ENCODE measurements around the gene REXO4. TPM values are rescaled to one million over a fixed set of nuclear protein-coding genes. Genes with fewer than 3 reads are reported as not detected.
A peak's percentile ranks its signal among the peaks of the same experiment; 100 is the strongest.

The REXO4 gene
- total and polyA plus RNA-seq, 2 of the 13 experiments (the other 11 are each of a cell fraction or from before 2014, with no cell fraction given): 18.5 to 30.4 TPM

- TF ChIP-seq ZXDC (CRISPR knock-in tag; IDR thresholded peaks at IDR 0.05) (no peak), PATZ1 (CRISPR knock-in tag; IDR thresholded peaks at IDR 0.05) (peak; percentile 83), ZBTB37 (CRISPR knock-in tag; IDR thresholded peaks at IDR 0.05) (no peak), ZFX (CRISPR knock-in tag; IDR thresholded peaks at IDR 0.05; ENCODE audit: low read depth) (peak; percentile 32; the same call in 1 of the 2 replicates), ZNF883 (CRISPR knock-in tag; IDR thresholded peaks at IDR 0.05; ENCODE audit: not compliant biosample characterization) (no peak), HDAC1 (CRISPR knock-in tag; IDR thresholded peaks at IDR 0.05) (peak; percentile 66), CTCF (CRISPR knock-in tag; IDR thresholded peaks at IDR 0.05) (peak; percentile 45), ZMAT5 (CRISPR knock-in tag; IDR thresholded peaks at IDR 0.05; ENCODE audit: borderline replicate concordance, low read depth) (no peak), WIZ (CRISPR knock-in tag; IDR thresholded peaks at IDR 0.05) (no peak), KDM1A (CRISPR knock-in tag; IDR thresholded peaks at IDR 0.05) (no peak), ZSCAN21 (CRISPR knock-in tag; IDR thresholded peaks at IDR 0.05; ENCODE audit: borderline replicate concordance) (0 out of 2 replicates have a peak, but pooled peaks have one; percentile 21), HOMEZ (CRISPR knock-in tag; IDR thresholded peaks at IDR 0.05; ENCODE audit: low read depth) (no peak), RXRA (CRISPR knock-in tag; IDR thresholded peaks at IDR 0.05) (0 out of 2 replicates have a peak, but pooled peaks have one; percentile 46), ZSCAN12 (CRISPR knock-in tag; IDR thresholded peaks at IDR 0.05) (no peak), ZNF574 (CRISPR knock-in tag; IDR thresholded peaks at IDR 0.05) (peak; percentile 41; the same call in 1 of the 2 replicates), ZNF7 (CRISPR knock-in tag; IDR thresholded peaks at IDR 0.05) (no peak)
Measured at GRCh38 chr9:133394687-133395271, 23.0 kb downstream of the REXO4 start (continued).
